Peyer's patch (tissue), 4 donors: Measurements from ENCODE around the gene TSPAN3.

Experiments used
- CTCF ChIP-seq, 6 experiments: fragments of 450-650 bp in 4 of 6; fragments of 200-600 bp in 2 of 6; sonication (generic) in 1 of 6; IDR thresholded peaks; one replicate each; pipeline ENCODE4 v1.5.1; 2017 to 2019; ENCODE audit warnings: antibody characterized with exemption in 6 of 6, mild to moderate bottlenecking in 3 of 6, moderate library complexity in 1 of 6
- POLR2A ChIP-seq, 2 donors: fragments of 450-650 bp; IDR thresholded peaks; one replicate each; pipeline ENCODE4 v1.5.1; 2017; ENCODE audit warnings: antibody characterized with exemption in 2 of 2, mild to moderate bottlenecking in 2 of 2, moderate library complexity in 2 of 2

- no peak for TF ChIP-seq CTCF (IDR thresholded peaks at IDR 0.05)
- TF ChIP-seq POLR2A (IDR thresholded peaks at IDR 0.05): no peak
These were observed 40.0 kb downstream of the TSPAN3 start for GRCh38 chr15:77030928-77031375.
